Putamen (tissue), 1 donor: ENCODE data around the gene MYRFL.

Experiments
- DNase-seq: peaks from one replicate; pipeline ENCODE4 v3.0.0-alpha.2; 2016; ENCODE audit warnings: low spot score

The MYRFL gene

GRCh38 chr12:69898236-69898635 is 73.2 kb downstream of the MYRFL start:
- no peak for DNase-seq

GRCh38 chr12:69900720-69901131 is 75.7 kb downstream of the MYRFL start:
- DNase-seq: peak; percentile 76

- DNase-seq: no peak
These were observed 76.3 kb downstream of the MYRFL start for GRCh38 chr12:69901221-69901905.

- DNase-seq: no peak
These were observed 78.5 kb downstream of the MYRFL start for GRCh38 chr12:69903548-69903947.

- no peak for DNase-seq
These were observed 79.8 kb downstream of the MYRFL start for GRCh38 chr12:69904777-69905176.

GRCh38 chr12:69905801-69906200 is 80.8 kb downstream of the MYRFL start:
- no peak for DNase-seq

- DNase-seq: no peak
These were observed 81.6 kb downstream of the MYRFL start for GRCh38 chr12:69906411-69907216.

- no peak for DNase-seq
These were observed 83.2 kb downstream of the MYRFL start for GRCh38 chr12:69908203-69908602.

- no peak for DNase-seq
These were observed 85.7 kb downstream of the MYRFL start for GRCh38 chr12:69910694-69911093.

- DNase-seq: no peak
These were observed 88.5 kb downstream of the MYRFL start for GRCh38 chr12:69913526-69913925.

- no peak for DNase-seq
These were observed 90.9 kb downstream of the MYRFL start for GRCh38 chr12:69915964-69916363.

- DNase-seq: no peak
These were observed 91.7 kb downstream of the MYRFL start for GRCh38 chr12:69916544-69917235.

- no peak for DNase-seq
These were observed 93.3 kb downstream of the MYRFL start for GRCh38 chr12:69918287-69918686.

- no peak for DNase-seq
These were observed 94.5 kb downstream of the MYRFL start for GRCh38 chr12:69919495-69919894.

- DNase-seq: no peak
These were observed 96.8 kb downstream of the MYRFL start for GRCh38 chr12:69921831-69922230.

GRCh38 chr12:69922999-69923398 is 98.0 kb downstream of the MYRFL start:
- DNase-seq: no peak

- DNase-seq: no peak
These were observed 100.3 kb downstream of the MYRFL start for GRCh38 chr12:69925291-69925690.

GRCh38 chr12:69927164-69927563 is 102.1 kb downstream of the MYRFL start:
- DNase-seq: no peak

GRCh38 chr12:69929125-69929524 is 104.1 kb downstream of the MYRFL start:
- DNase-seq: no peak

- DNase-seq: no peak
These were observed 104.5 kb downstream of the MYRFL start for GRCh38 chr12:69929531-69929930.

- DNase-seq: no peak
These were observed 106.5 kb downstream of the MYRFL start for GRCh38 chr12:69931569-69931968.

- no peak for DNase-seq
These were observed 107.1 kb downstream of the MYRFL start for GRCh38 chr12:69932154-69932553.
